ENCODE results near the gene SUMO1.
"Not testable (repeated sequence)": the region's sequence is repeated elsewhere in the genome, so short reads cannot be mapped to it uniquely, and the experiment has no call there.

SUMO1 gene
- total RNA-seq = 81.7 to 154 reads per million in 2 experiments

- DNase-seq (ENCODE audit: low read depth) = peak; percentile 87
Measured at GRCh38 chr2:202238234-202239197, at the start of gene SUMO1. Gene SUMO1 (minus strand): TSS chr2:202238597. CDS start chr2:202238451, 146 bp downstream.

- no peak for DNase-seq (ENCODE audit: low read depth)
Measured at GRCh38 chr2:202286595-202286994, 48.2 kb upstream of the SUMO1 start.

GRCh38 chr2:202278944-202279343 is 40.5 kb upstream of the SUMO1 start:
- DNase-seq (ENCODE audit: low read depth) = no peak

- no peak for DNase-seq (ENCODE audit: low read depth)
Measured at GRCh38 chr2:202278036-202278760, 39.8 kb upstream of the SUMO1 start.

GRCh38 chr2:202276078-202276720 is 37.8 kb upstream of the SUMO1 start:
- DNase-seq (ENCODE audit: low read depth) = not testable (repeated sequence)

- no peak for DNase-seq (ENCODE audit: low read depth)
Measured at GRCh38 chr2:202270487-202270886, 32.1 kb upstream of the SUMO1 start.

GRCh38 chr2:202269585-202269984 is 31.2 kb upstream of the SUMO1 start:
- DNase-seq (ENCODE audit: low read depth) = no peak

GRCh38 chr2:202267495-202267894 is 29.1 kb upstream of the SUMO1 start:
- DNase-seq (ENCODE audit: low read depth) = no peak

GRCh38 chr2:202265467-202266277 is 27.3 kb upstream of the SUMO1 start, which contains the start of gene NOP58:
Gene NOP58 (plus strand): TSS chr2:202265763. CDS start chr2:202265942, 179 bp downstream.
- DNase-seq (ENCODE audit: low read depth) = peak; percentile 89

- DNase-seq (ENCODE audit: low read depth) = no peak
Measured at GRCh38 chr2:202261531-202261930, 23.1 kb upstream of the SUMO1 start.

GRCh38 chr2:202251494-202251893 is 13.1 kb upstream of the SUMO1 start:
- DNase-seq (ENCODE audit: low read depth) = no peak

- DNase-seq (ENCODE audit: low read depth) = no peak
Measured at GRCh38 chr2:202249521-202250253, 11.3 kb upstream of the SUMO1 start.

GRCh38 chr2:202247710-202248109 is 9.3 kb upstream of the SUMO1 start:
- not testable (repeated sequence) for DNase-seq (ENCODE audit: low read depth)

- no peak for DNase-seq (ENCODE audit: low read depth)
Measured at GRCh38 chr2:202237787-202238233, 587 bp downstream of the SUMO1 start.

- DNase-seq (ENCODE audit: low read depth) = no peak
Measured at GRCh38 chr2:202221873-202222272, 16.5 kb downstream of the SUMO1 start.

- DNase-seq (ENCODE audit: low read depth) = no peak
Measured at GRCh38 chr2:202215179-202215578, 23.2 kb downstream of the SUMO1 start.

GRCh38 chr2:202208526-202208925 is 29.9 kb downstream of the SUMO1 start:
- no peak for DNase-seq (ENCODE audit: low read depth)

- DNase-seq (ENCODE audit: low read depth) = no peak
Measured at GRCh38 chr2:202204855-202205254, 33.5 kb downstream of the SUMO1 start.

- no peak for DNase-seq (ENCODE audit: low read depth)
Measured at GRCh38 chr2:202203348-202203747, 35.0 kb downstream of the SUMO1 start.

Data from T follicular helper cell (primary cell).